ENCODE results near the gene ZPBP2. TPM values are rescaled to one million over a fixed set of nuclear protein-coding genes. Genes with fewer than 3 reads are reported as not detected.

The ZPBP2 gene
- polyA plus RNA-seq, 1 donor from 2014 or later = not detected

DNA sequence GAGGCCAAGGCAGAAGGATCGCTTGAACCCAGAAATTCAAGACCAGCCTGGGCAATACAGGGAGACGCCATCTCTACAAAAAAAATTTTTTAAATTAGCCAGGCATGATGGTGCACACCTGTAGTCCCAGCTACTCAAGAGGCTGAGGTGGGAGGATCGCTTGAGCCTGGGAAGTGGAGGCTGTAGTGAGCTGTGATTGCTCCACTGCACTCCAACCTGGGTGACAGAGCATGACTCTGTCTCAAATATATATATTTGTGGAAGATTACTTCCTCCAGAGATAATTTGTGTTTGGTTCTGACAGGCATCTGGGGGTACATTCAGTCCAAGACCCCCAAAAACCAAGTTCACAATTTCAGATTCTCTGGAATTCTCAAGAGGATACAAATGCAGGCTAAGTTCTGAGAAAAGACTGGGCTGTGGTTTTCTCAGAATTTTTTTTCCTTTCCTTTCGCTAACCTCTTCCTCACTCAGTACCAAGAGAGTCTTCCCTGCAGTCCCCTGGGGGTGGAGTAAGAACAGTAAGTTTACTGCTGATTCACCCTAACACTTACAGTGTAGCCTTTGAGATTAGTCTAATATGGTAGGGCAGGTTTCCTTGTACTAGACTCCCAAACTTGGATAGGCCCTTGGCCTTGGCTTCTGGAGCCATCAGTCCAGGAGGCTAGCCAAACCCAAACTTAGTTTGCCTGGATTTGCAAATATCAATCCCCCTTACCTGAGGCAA, 35.3 kb downstream of the ZPBP2 start:
- Histone ChIP-seq H3K27ac (ENCODE audit: low read length) (no peak overlapping the region), H3K79me2 (replicated peaks; ENCODE audit: insufficient read depth, low read length) (no peaks in the 10 kb centered on the region), H2AFZ (ENCODE audit: low read depth, low read length) (no peak overlapping the region), H3K9me3 (ENCODE audit: low read length) (no peaks in the 10 kb centered on the region), H3K9me2 (ENCODE audit: insufficient read depth, low read length) (no peaks in the 10 kb centered on the region), H3K9ac (ENCODE audit: low read length) (no peak overlapping the region), H3K4me3 (ENCODE audit: low read length) (no peak overlapping the region), H3K4me2 (ENCODE audit: low read length) (no peak overlapping the region), H4K20me1 (ENCODE audit: insufficient read depth) (no peaks in the 10 kb centered on the region), H3K36me3 (ENCODE audit: insufficient read depth, low read length) (no peaks in the 10 kb centered on the region), H3K27me3 (ENCODE audit: insufficient read depth, low read depth, low read length) (no peaks in the 10 kb centered on the region), H3F3A (ENCODE audit: insufficient read depth, low read length, poor library complexity, severe bottlenecking) (no peaks in the 10 kb centered on the region)
- TF ChIP-seq EP300 (conservative IDR thresholded peaks at IDR 0.05; ENCODE audit: poor library complexity, severe bottlenecking) = no peak

DNA sequence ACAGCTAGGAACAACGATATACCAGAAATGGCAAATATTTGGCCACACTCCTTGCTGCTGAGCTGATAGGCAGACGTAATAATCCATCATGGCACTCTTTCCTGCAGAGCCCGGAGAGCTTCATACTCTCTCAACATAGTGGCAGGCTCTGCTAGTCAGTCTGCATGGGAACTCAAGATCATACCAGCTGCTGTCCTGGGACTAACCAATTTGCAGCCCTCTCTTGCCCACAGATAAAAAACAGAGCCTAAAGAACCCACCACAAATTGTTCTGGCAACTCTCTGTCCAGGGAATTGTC, 36.9 kb downstream of the ZPBP2 start:
- H3K9me3 ChIP-seq (ENCODE audit: low read length) = no peaks in the 10 kb centered on the region
- no peaks in the 10 kb centered on the region for H3K9me2 ChIP-seq (ENCODE audit: insufficient read depth, low read length)
- H3K27me3 ChIP-seq (ENCODE audit: insufficient read depth, low read depth, low read length) = no peaks in the 10 kb centered on the region
- no peak for TF ChIP-seq POLR2AphosphoS5 (IDR thresholded peaks at IDR 0.05)
- no peak for TF ChIP-seq EZH2 (IDR thresholded peaks at IDR 0.05; ENCODE audit: borderline replicate concordance, insufficient read depth, low read length, poor library complexity, severe bottlenecking)
- no peak for TF ChIP-seq TAF1 (IDR thresholded peaks at IDR 0.05; ENCODE audit: low read depth)
- TF ChIP-seq EP300 (conservative IDR thresholded peaks at IDR 0.05; ENCODE audit: poor library complexity, severe bottlenecking) = no peak
- TF ChIP-seq MXI1 (conservative IDR thresholded peaks at IDR 0.05; ENCODE audit: poor library complexity, severe bottlenecking) = no peak
- no peak for TF ChIP-seq SMC3 (conservative IDR thresholded peaks at IDR 0.05; ENCODE audit: poor library complexity)
- no peak for TF ChIP-seq RAD21 (conservative IDR thresholded peaks at IDR 0.05)
- TF ChIP-seq, protein P1, sequence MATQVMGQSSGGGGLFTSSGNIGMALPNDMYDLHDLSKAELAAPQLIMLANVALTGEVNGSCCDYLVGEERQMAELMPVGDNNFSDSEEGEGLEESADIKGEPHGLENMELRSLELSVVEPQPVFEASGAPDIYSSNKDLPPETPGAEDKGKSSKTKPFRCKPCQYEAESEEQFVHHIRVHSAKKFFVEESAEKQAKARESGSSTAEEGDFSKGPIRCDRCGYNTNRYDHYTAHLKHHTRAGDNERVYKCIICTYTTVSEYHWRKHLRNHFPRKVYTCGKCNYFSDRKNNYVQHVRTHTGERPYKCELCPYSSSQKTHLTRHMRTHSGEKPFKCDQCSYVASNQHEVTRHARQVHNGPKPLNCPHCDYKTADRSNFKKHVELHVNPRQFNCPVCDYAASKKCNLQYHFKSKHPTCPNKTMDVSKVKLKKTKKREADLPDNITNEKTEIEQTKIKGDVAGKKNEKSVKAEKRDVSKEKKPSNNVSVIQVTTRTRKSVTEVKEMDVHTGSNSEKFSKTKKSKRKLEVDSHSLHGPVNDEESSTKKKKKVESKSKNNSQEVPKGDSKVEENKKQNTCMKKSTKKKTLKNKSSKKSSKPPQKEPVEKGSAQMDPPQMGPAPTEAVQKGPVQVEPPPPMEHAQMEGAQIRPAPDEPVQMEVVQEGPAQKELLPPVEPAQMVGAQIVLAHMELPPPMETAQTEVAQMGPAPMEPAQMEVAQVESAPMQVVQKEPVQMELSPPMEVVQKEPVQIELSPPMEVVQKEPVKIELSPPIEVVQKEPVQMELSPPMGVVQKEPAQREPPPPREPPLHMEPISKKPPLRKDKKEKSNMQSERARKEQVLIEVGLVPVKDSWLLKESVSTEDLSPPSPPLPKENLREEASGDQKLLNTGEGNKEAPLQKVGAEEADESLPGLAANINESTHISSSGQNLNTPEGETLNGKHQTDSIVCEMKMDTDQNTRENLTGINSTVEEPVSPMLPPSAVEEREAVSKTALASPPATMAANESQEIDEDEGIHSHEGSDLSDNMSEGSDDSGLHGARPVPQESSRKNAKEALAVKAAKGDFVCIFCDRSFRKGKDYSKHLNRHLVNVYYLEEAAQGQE (IDR thresholded peaks at IDR 0.05; ENCODE audit: borderline replicate concordance) = no peak
- H3K4me3 ChIP-seq (ENCODE audit: low read length) = no peak overlapping the region
- no peaks in the 10 kb centered on the region for H3K36me3 ChIP-seq (ENCODE audit: insufficient read depth, low read length)
- no peak overlapping the region for H3K27ac ChIP-seq (ENCODE audit: low read length)
- no peak overlapping the region for H2AFZ ChIP-seq (ENCODE audit: low read depth, low read length)
- H3F3A ChIP-seq (ENCODE audit: insufficient read depth, low read length, poor library complexity, severe bottlenecking) = no peaks in the 10 kb centered on the region
- H3K4me2 ChIP-seq (ENCODE audit: low read length) = no peak overlapping the region
- no peak overlapping the region for H3K9ac ChIP-seq (ENCODE audit: low read length)
- H3K79me2 ChIP-seq (replicated peaks; ENCODE audit: insufficient read depth, low read length) = no peaks in the 10 kb centered on the region
- H4K20me1 ChIP-seq (ENCODE audit: insufficient read depth) = no peaks in the 10 kb centered on the region

DNA sequence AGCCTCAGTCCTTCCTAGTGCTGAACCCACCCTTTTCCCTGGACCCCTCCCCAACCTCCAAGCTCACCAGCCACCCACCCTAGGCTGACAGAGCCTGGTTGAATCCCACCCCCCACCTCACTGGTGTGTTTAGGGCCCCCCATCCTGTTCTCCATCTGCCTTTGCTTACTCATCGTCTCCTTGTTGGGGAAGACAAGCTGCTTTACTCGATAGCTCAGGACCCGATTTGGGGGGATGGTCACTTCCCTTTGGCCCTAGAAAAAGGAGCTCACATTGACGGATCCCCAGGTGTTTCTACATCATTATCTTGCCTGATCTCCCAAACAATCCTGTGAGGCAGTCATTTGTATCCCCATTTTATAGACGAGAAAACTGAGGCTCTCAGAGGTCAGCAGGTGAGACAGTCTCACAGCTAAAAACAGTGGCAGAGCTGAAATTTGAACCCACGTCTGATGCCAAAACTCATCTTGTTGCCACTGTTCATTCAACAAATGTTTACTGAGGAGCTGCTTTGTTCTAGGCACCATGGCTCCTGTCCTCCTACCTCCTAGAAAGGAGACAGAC, 40.9 kb downstream of the ZPBP2 start:
- Histone ChIP-seq H3K4me2 (ENCODE audit: low read length) (no peak overlapping the region), H3K27ac (ENCODE audit: low read length) (no peak overlapping the region), H3K36me3 (ENCODE audit: insufficient read depth, low read length) (no peaks in the 10 kb centered on the region), H3K9me3 (ENCODE audit: low read length) (no peaks in the 10 kb centered on the region), H3K9me2 (ENCODE audit: insufficient read depth, low read length) (no peaks in the 10 kb centered on the region), H3F3A (ENCODE audit: insufficient read depth, low read length, poor library complexity, severe bottlenecking) (no peaks in the 10 kb centered on the region), H3K27me3 (ENCODE audit: insufficient read depth, low read depth, low read length) (no peaks in the 10 kb centered on the region), H3K79me2 (replicated peaks; ENCODE audit: insufficient read depth, low read length) (no peaks in the 10 kb centered on the region), H3K9ac (ENCODE audit: low read length) (no peak overlapping the region), H2AFZ (ENCODE audit: low read depth, low read length) (no peak overlapping the region), H4K20me1 (ENCODE audit: insufficient read depth) (no peaks in the 10 kb centered on the region), H3K4me3 (ENCODE audit: low read length) (no peak overlapping the region)
- TF ChIP-seq POLR2AphosphoS5 (IDR thresholded peaks at IDR 0.05) = no peak
- TF ChIP-seq EZH2 (IDR thresholded peaks at IDR 0.05; ENCODE audit: borderline replicate concordance, insufficient read depth, low read length, poor library complexity, severe bottlenecking) = no peak
- TF ChIP-seq, protein P1 (IDR thresholded peaks at IDR 0.05; ENCODE audit: borderline replicate concordance) = no peak
- no peak for TF ChIP-seq EP300 (conservative IDR thresholded peaks at IDR 0.05; ENCODE audit: poor library complexity, severe bottlenecking)
- no peak for TF ChIP-seq MXI1 (conservative IDR thresholded peaks at IDR 0.05; ENCODE audit: poor library complexity, severe bottlenecking)
- TF ChIP-seq, protein P2, sequence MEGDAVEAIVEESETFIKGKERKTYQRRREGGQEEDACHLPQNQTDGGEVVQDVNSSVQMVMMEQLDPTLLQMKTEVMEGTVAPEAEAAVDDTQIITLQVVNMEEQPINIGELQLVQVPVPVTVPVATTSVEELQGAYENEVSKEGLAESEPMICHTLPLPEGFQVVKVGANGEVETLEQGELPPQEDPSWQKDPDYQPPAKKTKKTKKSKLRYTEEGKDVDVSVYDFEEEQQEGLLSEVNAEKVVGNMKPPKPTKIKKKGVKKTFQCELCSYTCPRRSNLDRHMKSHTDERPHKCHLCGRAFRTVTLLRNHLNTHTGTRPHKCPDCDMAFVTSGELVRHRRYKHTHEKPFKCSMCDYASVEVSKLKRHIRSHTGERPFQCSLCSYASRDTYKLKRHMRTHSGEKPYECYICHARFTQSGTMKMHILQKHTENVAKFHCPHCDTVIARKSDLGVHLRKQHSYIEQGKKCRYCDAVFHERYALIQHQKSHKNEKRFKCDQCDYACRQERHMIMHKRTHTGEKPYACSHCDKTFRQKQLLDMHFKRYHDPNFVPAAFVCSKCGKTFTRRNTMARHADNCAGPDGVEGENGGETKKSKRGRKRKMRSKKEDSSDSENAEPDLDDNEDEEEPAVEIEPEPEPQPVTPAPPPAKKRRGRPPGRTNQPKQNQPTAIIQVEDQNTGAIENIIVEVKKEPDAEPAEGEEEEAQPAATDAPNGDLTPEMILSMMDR (IDR thresholded peaks at IDR 0.05; ENCODE audit: poor library complexity, severe bottlenecking) = no peak
- TF ChIP-seq RAD21 (conservative IDR thresholded peaks at IDR 0.05) = no peak
- no peak for TF ChIP-seq SMC3 (conservative IDR thresholded peaks at IDR 0.05; ENCODE audit: poor library complexity)
- TF ChIP-seq TAF1 (IDR thresholded peaks at IDR 0.05; ENCODE audit: low read depth) = no peak

All from neural cell (in vitro differentiated cells).